Bone marrow (tissue), 2 donors: ENCODE measurements around the gene ADAT1.

Experiments
- DNase-seq, 2 donors: peaks; one replicate each; lab custom pipeline; 2025; lab: John Stamatoyannopoulos, UW

ADAT1 gene

DNA sequence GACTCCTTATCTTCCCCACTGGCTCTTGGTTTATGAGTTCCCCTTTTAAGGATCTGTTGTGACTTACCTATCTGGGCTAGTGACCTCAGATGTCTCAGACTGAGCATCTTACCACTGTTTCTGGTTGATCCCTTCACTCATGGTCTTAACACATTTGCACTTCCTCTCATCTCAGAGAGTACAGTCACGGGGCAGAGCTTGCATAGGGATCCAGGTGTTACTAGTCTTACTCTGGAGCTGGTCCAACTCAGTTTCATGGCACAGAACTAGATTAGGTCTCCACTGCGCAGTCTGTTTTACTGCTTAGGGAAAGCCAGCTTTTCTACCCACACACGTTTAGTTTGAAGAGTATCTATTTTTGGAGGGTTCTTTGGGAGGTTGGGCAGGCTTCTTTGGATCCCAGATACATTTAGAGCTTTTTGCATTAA lies 46.7 kb downstream of the ADAT1 start:
- no peak for DNase-seq

DNA sequence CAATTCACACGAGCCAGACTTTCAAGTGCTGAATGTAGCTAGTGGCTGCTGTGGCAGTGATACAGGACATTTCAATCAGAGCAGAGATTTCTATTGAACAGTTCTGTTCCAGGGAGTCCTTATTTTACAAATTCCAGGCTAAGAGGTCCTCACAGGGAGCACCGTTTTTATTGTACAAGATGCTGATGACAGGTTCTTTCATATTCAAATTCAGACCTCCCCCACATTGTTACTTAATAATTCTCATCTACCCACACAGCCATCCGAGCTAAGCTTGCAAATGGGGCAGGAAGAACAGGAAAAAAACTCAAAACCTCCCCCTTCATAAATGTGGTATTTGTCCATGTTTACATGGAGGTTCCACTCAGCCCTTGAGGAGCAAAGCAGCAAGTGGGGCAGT lies 47.1 kb downstream of the ADAT1 start:
- no peak for DNase-seq

DNA sequence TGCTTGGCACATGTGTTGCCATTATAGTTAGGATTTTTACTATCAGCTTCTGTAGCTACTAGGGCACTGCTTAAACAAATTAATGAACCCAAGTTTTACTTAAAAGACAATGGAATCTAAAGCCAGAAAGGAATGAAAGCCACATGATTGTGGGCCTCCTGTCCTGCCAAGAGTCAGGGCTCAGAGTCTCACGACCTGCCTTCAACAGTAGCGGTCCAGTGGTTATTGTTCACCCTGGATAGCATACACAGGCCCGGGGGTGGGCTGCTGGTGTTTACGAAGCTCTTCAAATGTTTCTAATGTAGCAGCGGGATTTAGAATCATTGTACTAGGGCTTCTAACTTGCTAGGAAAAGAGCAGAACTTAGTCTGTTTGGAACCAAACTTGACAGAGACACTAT lies 49.1 kb downstream of the ADAT1 start:
- DNase-seq, result no peak

DNA sequence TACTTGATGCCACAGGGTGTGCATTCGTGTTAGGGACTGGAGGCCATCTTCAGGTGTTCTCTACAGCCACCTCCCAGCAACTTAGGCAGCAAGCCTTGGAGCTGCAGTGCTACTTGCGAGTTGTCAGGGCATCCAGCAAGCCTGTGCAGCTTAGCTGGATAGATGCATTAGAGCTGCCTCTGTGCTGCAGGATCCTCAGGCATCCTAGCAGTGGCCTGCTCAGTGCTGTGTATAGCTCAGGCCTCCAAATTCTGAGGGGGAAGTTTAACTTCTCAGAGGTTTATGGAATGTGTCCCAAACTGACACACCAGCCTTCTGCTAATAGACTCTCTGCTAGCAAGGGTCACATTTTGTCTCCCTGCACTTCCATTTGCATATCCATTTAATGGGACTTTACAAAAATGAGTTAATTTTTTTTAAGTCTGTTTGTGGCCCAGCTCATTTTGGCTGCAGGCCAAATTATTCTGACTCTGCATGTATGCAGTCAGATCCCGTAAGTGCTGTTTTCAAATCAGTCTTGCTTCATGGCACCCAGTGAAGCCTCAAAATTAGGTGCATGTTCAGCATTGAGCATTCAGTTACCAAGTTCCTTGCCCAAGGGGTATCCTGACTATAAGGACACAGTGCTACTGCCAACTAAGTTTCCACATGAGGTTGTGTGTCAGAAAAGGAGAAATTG lies 50.1 kb downstream of the ADAT1 start:
- DNase-seq, result no peak

DNA sequence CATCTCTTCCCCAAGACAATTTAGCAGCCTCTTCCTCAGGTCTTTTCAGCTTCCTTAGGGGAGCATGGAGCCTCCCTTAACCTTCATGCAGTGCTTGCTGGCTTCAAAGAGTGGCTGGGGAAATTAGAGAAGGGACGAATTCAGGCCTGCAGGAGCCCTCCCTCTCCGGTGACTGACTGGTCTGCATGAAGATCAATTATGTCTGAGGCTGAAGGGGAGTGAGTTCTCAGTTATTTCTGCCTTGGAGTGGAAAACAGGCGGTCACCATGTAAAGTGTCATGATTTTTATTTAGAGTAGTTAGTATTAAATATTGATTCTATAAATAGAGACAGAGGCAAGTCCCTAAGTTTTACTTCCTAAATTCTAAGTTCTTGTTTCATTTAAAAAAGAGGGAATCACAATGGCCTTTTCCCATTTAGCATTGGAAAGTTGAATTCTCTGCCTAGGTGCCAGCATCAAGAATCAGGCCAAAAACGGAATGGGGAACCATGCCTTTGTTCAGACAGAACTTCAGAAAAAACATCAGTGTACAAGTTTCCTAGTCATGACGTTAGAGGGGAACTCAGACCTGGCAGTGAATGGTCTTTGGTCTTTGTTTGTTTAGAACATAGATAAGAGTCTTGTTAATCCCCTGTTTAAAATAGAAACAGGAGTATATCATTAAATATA lies 52.5 kb downstream of the ADAT1 start:
- DNase-seq, result no peak

DNA sequence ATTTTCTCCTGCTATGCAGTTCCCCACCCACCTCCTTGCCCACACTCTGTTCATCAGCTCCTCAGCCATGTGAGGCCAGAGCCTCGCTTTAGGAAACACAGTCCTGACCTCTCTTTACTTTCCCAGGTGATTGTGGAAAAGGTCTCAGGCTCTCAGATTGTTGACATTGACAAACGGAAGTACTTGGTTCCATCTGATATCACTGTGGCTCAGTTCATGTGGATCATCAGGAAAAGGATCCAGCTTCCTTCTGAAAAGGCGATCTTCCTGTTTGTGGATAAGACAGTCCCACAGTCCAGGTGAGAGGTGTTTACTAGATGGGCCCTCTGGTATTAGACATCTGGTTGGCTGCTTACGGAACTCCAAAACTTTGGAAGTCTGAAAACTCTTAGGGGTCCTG lies 55.2 kb downstream of the ADAT1 start:
- no peak for DNase-seq

DNA sequence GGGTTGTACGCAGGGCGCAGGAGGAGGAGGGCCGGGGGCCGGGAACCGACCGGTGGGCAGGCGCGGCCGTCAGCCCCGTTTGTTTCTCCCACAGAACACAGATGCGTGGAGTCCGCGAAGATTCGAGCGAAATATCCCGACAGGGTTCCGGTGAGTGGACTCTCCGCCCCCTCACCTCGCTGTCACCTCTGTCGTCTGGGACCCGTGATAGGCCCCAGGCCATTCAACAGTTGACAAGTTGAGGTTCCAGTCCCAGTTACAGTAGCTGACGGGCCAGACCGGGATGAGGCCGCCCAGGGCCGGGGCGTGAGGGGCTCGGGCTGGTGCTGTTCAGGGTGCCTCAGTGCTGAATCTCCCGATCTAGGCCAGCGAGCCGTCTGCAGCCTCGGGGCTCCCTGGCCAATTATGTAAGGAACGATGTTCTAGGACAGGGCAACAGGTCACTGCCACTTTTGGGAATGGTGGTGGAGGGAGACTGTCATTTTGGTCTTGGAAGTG lies 56.3 kb downstream of the ADAT1 start:
- DNase-seq, result no peak

DNA sequence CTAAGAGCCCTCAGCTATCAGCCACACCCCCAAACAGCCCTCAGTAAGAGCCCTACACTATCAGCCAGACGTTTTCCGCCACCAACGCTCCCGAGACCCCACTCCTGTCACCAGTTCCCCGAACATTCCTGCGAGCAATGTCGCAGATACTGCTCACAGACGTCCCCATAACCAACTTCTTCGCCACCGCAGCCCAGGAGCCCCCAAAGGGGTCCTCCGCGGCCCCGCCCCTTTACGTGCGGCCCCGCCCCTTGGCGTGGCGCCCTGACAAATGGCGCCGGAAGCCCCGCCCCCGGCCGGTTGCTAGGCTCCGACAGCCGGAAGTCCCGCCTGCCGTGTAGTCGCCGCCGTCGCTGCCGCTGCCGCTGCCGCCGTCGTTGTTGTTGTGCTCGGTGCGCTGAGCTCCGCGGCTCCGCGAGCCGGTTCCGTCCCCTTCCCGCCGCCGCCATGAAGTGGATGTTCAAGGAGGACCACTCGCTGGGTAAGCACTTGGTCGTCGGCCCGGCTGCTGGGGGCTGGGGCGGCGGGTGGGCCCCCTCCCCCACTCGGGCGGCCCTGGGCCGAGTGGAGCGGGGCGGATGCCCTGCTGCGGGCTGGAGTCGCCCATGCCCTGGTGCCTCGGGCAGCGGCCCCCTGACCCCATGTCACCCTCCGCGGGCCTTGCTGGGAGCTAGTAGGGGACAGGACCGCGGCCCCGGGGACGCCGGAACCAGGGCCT lies 56.9 kb downstream of the ADAT1 start, which contains the start of gene GABARAPL2:
Gene GABARAPL2 (plus strand): TSS at position 340 of the 718 bp plus-strand sequence. CDS start 108 bp downstream, at position 448.
- DNase-seq, result peak; percentile 80 to 87

DNA sequence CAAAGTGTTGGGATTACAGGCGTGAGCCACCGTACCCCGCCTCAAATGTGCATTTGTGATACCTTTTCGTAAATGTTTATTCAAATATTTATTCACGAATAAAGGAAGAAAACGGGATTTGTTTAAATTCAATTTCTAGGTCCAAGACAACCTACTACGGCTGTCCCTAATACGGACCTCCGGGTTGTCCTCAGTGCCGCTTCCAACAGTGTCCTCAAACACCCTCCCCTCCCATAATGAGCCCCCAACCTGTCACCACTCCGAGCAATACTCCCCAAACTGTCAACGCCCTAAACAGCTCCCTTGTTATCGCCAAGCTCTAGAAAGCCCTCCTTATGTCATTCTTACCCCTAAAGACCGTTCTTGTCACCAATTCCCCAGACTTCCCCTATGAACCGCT lies 57.4 kb downstream of the ADAT1 start:
- DNase-seq, result no peak

DNA sequence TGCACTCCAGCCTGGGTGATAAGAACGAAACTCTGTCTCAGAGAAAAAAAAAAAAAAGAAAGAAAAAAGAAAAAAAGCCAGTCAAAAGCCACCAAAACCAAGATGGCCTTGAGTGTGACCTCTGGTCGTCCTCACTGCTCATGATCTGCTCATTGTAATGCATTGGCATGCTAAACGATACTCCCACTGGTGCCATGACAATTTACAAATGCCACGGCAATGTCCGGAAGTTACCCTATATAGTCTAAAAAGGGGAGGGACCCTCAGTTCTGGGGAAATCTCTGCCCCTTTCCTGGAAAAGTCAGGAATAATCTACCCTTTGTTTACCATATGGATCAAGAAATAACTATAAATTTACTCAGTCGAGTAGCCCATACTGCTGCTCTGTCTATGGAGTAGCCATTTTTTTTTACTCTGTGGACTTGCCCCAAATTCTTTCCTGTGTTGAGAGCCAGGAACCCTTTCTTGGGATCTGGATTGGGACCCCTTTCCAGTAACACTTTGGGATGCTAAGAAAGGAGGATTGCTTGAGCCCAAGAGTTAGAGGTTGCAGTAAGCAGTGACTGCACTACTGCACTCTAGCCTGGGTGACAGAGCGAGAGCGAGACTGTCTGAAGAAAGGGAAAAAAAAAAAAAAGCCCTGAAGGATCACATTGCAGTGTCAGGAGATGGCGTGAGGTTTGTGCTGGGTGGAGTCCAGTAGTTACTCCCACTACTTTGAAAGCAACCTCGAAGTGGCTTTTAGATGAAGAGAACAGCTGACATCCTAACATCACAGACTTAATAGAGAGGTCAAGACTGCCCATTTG lies 63.3 kb downstream of the ADAT1 start:
- DNase-seq, result no peak

DNA sequence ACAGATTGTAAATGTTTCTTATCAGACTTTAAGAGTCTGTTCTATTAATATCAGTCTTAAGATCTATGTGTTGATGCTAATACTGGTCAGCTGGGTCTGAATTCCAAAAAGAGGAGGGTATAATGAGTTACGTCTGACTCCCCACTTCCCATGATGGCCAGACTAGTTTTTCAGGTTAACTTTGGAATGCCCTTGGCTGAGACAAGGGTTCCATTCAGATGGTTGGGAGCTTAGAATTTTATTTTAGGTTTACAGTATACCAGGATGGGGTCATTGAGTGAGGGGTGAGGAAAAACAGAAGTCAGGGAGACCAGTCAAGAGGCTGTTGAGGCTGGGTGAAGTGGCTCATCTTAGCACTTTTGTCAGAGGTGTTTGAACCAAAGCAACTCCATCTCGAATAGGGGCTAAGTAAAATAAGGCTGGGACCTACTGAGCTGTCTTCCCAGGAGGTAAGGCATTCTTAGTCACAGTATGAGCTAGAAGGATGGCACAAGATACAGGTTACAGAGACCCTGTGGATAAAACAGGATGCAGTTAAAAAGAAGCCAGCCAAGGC lies 64.2 kb downstream of the ADAT1 start:
- DNase-seq, result no peak

DNA sequence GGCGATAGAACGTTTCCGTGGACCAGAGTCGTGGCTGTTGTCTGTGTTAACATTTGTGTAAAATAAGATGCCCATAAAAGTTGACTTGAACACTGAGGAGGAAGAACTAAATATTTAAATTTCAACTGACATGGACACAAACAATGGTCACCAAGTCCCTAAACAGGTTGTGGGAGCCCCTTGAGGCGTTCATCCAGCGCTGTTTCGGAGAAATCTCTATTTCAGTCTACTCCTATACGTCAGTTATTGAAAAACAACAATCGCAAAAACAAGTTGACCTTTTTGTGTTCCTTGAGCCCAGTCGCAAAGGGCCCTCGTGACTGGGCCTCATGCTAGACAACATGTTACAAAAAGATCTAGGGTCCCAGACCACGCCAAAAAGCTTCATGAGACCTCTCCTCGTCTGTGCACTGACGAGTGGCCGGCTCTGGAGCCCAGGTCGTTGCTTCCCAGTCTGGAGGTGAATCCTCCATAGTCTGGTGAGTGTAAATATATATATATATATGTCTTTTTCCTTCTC lies 66.6 kb downstream of the ADAT1 start:
- DNase-seq, result no peak

DNA sequence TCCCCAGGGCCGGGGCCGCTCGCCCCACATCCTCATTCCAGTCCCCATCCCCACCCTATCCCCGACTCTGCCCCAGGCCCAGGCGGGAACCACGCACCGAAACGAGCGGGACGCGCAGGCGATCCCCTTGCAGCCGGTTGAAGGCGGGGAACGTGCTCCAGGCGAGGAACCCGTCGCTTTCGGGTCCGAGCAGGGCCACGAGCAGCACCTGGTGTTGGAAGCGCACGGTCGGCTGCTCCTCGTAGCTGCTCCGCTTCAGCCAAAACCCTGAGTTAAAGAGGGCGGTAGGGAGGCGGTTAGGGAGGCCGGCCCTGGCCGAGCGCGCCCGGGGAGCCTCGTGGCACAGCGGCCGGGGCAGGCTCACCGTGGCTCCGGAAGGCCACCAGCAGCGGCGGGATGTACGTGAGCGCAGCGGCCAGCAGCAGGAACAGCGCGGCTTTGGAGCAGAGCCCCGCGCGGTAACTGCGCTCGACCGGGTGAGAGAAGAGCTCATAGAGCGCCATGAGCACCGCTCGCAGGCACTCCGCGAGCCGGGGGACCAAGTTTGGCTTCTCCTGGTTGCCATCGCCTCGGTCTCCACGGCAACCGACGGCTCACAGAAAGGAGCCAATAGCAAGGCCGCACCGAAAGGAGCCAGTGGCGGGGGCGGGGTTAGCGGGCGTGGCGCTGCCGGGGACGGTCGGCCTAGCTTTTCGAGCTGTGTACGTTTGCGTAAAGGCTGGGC lies 67.2 kb downstream of the ADAT1 start, which contains the start of gene TMEM231:
Gene TMEM231 (minus strand): TSS at position 546 of the 724 bp plus-strand sequence. CDS start 43 bp downstream, at position 503.
- DNase-seq, result peak; percentile 38 to 75

DNA sequence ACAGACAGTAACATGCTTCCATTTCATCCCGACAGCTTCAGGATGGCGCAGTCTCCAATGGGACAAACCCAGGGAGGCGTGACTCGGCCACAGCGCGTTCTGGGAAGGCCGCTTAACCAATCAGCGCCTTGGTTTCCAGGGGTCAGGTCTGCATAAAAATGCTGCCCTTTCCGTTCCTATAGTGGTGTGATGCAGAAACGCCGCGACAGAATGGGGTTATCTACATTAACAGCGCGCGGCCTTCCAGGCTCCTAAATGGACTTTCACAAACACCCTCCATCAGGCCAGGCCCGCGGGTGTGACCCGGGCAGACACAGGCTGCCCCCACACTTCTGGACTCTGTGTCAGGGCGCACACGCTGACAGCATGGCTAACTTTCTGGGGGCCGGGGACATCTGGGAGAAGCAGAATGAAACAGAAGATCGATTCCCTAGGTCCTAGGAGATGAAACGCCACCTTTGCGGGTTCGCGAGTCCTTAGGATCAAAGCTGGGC lies 67.8 kb downstream of the ADAT1 start:
- no peak for DNase-seq

DNA sequence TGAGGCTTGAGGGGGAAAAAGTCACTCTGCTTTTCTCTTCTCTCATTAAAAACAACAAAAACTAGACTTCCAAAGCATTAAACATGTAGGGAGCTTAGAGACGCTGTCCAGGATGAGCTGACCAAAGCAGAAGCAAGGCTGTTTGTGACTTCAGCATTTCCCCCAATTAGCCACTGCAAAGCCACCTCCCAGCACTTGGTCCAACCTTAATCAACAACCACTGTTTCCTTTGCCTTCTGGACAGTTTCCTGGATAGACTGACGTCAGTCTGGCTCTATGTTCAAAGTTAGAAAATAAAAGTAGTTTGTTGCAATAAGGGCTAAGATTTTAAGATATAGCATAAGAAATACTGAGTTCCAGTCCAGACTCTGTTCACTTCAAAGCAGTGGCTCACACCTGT lies 70.1 kb downstream of the ADAT1 start:
- no peak for DNase-seq

DNA sequence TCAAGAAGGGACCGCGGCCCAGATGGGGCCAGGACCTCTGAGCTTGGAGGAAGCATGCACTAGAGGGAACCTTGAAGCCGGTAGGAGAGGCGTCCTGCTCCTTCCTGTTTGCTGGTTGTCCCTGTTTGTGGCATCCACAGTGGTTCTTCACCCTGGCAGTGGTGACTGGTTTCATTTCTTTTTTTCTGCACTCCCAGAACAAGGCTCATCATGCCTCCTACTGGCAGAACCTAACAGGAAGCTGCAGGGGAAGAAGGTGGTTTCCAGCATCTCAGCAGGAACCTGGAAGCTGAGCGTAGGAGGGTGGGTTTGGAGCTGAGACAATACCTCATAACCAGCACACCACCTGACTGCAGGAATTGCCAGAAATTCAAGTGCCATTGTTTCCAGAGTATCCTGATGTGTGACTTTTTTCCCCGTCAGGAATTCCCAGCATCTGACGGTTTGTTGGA lies 72.8 kb downstream of the ADAT1 start:
- peak; percentile 15 to 20 for DNase-seq
